ENCODE results near the gene SLC22A23.

- no peak for TF ChIP-seq EZH2phosphoT487 (IDR thresholded peaks at IDR 0.05; ENCODE audit: insufficient read depth, low read depth)
- no peak for TF ChIP-seq EZH2 (IDR thresholded peaks at IDR 0.05; ENCODE audit: insufficient read depth, poor library complexity, severe bottlenecking)
Measured at GRCh38 chr6:3287308-3287707, 169.5 kb downstream of the SLC22A23 start.
